Esophagus muscularis mucosa (tissue), 4 donors: Measurements from ENCODE around the gene ARRDC4.

ENCODE experiments used
- CTCF ChIP-seq, 3 experiments: fragments of 200-600 bp in 2 of 3; fragments of 450-650 bp in 1 of 3; sonication (generic) in 2 of 3; IDR thresholded peaks; one replicate each; pipeline ENCODE4 v1.5.1; 2017 to 2019; ENCODE audit warnings: antibody characterized with exemption in 3 of 3, mild to moderate bottlenecking in 2 of 3, moderate library complexity in 1 of 3
- EP300 ChIP-seq: sonication (generic); formaldehyde crosslinking; IDR thresholded peaks from one replicate; pipeline ENCODE4 v1.6.1; 2017; ENCODE audit warnings: antibody characterized with exemption
- POLR2AphosphoS5 ChIP-seq, 2 donors: sonication (generic); formaldehyde crosslinking; IDR thresholded peaks; one replicate each; pipeline ENCODE4 v1.6.1; 2017; ENCODE audit warnings: antibody characterized with exemption in 2 of 2

- TF ChIP-seq CTCF (IDR thresholded peaks at IDR 0.05) (no peak), POLR2AphosphoS5 (IDR thresholded peaks at IDR 0.05) (no peak), EP300 (no peak)
Observed at GRCh38 chr15:97976129-97976528, 15.6 kb downstream of the ARRDC4 start.
